NCI-H69 (cell line): ENCODE results near the gene LSMEM2.
"Not testable (repeated sequence)": the region's sequence is repeated elsewhere in the genome, so short reads cannot be mapped to it uniquely, and the experiment has no call there.

ENCODE experiments used
- DNase-seq: peaks from one replicate; lab custom pipeline; 2025; lab: John Stamatoyannopoulos, UW

The LSMEM2 gene

DNA sequence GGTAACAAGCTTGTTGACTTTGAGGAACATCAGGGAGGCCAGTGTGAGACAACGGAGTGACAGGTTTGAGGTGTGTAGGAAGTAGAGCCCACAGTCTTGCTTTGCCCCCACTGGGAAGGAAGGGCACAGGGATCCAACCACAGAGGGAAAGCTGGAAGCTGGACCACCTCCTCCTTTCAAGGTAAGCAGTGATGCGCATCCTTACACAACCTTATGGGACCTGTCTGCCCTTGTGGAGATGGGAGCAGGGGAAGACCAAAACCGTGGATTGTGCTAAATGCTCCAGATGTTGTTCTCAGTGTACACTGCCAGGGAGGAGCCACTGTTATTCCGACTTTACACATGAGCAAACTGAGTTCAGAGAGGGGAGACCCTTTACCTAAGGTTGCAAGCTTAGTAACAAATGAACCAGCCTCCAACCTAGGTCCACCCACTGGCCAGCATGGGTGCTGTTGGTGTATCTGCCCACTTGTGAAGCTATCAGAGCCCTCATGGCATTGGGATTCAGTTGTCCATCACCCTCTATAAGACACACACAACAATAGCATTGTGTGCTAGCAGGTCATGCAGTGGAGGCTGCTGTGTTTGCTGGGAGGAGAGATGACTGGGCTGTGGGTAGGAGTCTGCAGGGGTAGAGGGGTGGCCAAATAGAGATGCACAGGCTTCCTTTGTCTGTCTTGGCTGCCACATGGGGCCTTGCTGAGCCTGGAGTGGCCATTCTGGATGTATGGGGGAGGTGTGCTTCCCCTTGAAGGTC lies 586 bp upstream of the LSMEM2 start:
- DNase-seq, result no peak

DNA sequence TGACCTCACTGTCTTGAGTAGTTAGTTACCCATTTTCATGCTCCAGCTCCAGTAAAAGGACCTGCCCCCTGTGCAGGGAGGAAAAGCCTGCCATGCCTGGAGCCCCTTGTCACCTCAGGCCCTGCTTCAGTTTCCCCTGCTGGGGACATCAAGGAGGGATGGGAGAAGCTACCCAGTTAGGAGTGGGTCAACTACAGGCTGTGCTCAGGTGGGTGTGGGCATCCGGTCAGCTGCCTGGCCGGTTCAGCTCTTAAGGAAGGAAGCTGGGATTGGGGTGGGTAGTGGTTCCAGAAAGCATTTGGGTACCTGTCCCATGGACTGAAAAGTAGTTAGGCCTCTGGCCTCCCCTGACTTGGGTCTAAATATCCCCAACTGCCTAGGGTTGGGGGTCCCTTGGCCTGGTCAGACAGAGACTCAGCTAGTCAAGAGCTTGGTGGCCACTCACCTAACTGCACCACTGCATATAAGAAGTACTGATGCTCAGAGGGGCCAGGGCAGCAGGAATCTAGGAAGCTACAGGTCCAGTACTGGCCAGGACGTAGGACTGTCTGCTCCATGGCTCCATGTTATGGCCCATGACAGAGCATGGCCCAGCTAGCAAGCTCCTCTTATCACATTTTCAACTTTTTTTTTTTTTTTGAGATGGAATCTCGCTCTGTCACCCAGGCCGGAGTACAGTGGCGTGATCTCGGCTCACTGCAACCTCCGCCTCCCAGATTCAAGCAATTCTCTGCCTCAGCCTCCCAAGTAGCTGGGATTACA lies 549 bp downstream of the LSMEM2 start:
- no peak for DNase-seq

DNA sequence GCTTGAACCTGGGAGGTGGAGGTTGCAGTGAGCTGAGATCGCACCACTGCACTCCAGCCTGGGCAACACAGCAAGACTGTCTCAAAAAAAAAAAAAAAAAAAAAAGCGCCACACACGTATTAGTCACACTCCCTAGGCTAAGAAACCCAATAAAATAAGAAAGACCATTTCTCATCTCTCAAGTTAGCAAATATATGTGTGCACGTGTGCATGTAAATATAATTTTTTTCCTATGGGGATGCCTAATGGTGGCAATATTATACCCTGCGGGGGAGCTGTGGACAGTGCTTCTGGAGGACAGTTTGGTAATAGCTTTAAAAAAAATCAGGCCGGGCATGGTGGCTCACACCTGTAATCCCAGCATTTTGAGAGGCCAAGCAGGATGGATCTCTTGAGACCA lies 5.2 kb downstream of the LSMEM2 start:
- DNase-seq, result not testable (repeated sequence)

DNA sequence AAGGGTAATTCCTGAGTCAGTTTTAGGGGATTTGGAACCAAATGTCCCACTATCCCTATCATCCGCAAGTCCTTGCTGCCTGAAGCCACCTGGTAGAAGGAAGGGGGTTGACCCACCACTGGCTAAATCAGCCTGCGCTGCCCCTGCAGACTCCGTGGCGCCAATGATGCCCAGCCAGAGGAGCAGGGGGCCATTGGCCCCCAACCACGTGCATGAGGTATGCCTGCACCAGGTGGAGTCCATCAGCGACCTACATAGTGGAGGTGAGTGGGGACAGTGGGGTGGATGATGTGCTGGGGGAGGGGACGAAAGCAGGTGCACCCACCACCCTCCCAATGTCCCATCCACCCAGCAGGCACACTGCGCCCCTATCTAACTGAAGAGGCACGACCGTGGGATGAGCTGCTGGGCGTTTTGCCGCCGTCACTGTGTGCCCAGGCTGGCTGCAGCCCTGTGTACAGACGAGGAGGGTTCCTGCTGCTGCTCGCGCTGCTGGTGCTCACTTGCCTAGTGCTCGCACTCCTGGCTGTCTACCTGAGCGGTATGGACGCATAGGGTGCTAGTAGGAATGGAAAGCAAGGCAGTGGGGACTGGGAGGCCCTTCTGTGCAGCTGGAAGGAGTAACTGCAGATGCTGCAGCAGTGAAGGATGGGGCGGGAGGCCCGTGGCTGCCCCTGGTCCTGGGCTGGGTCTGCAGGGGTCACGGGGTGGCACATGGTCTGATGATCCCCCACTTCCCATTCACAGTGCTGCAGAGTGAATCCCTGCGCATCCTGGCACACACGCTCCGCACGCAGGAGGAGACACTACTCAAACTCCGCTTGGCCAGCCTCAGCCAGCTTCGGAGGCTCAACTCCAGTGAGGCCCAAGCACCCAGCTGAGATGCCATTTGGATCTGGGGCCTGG lies 7.7 kb downstream of the LSMEM2 start:
- no peak for DNase-seq

DNA sequence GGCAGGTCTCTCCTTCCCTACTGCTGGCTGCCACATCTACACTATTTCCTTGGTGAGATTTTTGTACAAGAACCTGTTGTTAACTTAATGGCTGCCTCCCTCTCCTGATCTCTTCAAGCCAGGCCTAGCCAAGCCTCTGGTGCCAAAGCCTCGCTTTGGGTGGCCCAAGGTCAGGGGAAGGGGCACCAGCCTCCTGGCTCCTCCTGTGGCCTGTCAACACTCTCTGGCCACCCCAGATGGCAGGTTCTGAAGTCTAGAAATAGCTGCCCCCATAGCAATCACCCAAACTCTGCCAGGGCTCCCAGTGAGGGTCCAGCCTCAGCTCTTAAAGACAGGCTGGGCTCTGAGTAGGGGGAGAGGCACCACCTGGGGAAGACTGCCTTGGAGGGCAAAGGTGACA lies 8.4 kb downstream of the LSMEM2 start:
- DNase-seq, result no peak

DNA sequence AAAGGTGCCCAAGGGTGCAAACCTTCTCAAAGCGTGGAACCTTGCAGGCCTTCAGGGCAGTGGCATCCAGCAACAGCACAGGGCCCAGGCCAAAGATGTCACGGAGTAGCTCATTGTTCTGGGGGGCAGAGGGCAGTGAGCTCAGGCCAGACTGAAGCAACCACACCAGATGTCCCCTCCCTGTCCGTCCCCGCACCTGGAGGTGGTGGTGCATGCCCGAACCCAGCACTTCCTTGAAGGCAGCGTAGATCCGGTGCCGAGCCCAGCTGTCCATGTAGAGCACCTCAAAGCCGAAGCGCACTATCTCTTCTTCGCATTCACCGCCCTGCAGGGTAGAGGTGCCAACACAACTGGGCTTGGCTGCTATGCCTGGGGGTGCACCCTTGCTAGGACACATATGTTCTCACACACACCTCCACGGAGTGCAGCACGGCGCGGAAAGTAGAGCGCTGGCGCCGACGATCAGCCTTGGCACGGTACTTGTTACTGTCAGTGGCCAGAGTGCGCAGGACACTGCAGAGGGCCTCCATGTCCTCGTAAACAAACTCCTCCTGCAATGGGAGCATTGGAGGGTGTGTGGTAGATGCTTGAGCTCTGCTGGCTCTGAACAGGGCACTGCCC lies 9.6 kb downstream of the LSMEM2 start:
- no peak for DNase-seq

DNA sequence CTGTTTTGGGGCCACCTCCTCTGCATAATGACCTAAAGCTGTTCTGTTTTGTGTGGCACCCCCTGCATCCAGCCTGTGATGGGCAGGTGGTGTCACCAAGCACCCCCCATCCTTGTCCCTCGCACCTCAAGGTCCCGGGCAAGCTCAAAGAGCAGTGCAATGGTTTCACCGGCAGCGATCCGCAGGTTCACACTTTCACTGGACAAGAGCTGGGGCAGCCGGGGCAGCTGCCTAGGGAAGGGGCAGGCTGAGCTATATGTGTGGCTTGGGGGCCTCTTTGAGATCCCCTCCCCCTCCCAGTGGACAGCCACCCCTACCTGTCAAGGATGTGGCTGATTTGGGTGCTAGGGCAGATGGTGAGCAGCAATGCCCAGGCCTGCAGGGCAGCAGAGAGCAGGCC lies 10.2 kb downstream of the LSMEM2 start:
- DNase-seq, result no peak

DNA sequence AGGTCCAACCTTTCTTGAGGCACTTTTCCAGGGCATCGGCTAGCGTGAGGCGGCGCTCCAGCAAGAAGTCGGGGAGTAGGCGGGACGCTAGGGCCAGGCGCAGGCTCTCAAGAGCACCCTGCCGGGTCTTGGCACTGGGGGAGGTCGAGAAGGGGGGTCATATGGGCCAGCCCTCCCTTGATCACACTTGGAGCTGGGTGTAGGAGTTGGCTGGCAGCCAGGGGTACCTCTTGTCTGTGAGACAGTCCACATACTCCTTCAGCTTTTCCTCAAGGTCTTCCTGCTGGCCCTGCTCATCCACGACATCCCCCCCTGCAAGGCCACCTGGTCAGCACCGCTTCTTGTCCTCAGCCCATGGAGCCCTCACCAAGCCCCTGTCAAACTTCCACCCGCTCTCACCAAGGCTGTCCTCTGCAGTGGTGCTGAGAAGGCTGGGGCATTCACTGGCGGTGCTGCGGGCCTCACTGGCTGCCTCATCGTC lies 11.3 kb downstream of the LSMEM2 start:
- DNase-seq, result no peak

DNA sequence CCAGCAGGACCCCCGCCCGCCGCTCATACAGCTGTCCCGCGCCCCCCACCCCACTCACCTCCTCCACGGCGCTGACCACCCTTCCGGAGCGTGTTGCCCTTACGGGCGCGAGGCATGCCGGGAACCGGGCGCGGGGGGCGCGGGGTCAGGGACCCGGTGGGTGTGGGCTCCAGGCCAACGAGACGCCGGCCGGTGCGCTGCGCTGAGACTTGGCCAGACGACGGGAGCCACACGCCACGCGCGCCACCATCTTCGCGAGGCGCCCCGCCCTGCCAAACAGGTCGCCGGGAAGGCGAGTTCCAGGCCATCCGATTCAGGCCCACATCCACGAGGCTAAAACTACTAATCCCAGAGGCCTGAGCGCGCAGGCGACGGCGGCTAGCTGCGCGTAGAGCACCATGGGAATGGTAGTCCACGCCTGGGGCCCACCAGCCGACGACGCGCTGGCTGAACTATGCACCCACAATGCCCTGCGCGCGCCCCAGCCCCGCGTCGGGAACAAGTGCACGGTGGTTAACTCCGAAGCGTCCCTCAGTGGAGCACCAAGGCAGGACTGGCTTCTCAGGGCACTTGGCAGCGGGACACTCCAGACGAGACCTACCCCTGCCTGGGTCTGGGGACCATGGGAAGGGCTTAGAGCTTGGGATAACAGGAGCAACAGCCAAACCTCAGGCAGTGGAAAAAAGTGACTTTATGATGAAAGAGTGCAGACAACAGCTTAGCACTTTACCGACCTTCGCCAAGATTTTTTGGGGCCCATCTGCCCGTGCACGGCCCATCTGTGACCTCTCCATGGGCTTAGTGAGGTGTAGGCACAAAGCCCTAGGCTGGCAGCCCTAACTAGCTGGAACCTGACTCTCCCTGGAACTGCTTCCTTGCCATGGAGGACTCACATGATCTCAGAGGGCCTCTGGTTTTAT lies 13.5 kb downstream of the LSMEM2 start, which contains the start of gene IFRD2:
Gene IFRD2, minus strand, starts transcription at position 271 of the 920 bp plus-strand sequence. Its CDS starts 155 bp downstream, at position 116.
- peak; percentile 96 for DNase-seq

DNA sequence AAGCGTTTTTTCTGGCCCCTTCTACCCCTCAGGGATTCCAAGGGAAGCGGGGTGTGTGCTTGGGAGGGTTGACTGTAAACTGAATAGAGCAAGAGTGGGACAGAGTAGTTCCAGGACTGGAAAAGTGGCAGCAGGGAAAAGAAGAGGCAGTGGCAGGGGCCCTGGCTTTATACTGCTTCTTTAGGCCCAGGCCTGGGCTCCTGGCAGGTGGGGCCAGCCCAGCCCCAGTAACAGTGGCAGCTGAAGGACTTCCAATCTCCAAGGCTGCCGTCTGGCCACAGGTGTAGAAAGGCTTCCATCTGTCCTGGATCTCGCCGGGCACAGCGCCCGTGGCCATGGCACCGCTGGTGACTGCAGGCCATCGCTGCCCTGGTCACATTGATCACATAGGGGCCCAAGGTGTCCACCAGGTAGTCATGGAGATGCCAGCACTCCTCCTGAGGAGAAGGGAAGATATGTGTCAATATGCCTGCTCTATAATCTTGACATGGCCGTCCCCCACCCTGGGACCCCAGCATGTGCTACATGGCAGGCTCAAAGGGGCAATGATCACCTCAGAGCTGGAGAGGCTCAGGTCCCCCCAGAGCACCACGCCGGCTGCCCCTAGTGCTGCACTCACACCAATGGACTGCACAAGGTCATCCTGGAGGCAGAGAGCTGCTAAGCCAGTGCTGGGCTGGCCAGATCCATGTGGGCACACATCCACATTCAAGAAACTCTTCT lies 14.4 kb downstream of the LSMEM2 start:
- no peak for DNase-seq

DNA sequence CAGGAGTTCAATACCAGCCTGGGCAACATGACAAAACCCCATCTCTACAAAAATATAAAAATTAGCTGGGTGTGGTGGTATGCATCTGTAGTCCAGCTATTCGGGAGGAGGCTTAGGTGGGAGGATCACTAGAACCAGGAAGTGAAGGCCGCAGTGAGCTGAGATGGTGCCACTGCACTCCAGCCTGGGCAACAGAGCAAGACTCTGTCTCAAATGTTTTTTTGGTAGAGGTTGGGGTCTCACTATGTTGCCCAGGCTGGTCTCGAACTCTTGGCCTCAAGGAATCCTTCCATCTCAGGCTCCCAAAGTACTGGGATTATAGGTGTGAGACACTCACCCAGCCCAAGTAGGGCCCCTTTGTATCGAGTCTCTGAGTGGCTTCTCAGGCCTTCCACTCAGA lies 15.2 kb downstream of the LSMEM2 start:
- no peak for DNase-seq

DNA sequence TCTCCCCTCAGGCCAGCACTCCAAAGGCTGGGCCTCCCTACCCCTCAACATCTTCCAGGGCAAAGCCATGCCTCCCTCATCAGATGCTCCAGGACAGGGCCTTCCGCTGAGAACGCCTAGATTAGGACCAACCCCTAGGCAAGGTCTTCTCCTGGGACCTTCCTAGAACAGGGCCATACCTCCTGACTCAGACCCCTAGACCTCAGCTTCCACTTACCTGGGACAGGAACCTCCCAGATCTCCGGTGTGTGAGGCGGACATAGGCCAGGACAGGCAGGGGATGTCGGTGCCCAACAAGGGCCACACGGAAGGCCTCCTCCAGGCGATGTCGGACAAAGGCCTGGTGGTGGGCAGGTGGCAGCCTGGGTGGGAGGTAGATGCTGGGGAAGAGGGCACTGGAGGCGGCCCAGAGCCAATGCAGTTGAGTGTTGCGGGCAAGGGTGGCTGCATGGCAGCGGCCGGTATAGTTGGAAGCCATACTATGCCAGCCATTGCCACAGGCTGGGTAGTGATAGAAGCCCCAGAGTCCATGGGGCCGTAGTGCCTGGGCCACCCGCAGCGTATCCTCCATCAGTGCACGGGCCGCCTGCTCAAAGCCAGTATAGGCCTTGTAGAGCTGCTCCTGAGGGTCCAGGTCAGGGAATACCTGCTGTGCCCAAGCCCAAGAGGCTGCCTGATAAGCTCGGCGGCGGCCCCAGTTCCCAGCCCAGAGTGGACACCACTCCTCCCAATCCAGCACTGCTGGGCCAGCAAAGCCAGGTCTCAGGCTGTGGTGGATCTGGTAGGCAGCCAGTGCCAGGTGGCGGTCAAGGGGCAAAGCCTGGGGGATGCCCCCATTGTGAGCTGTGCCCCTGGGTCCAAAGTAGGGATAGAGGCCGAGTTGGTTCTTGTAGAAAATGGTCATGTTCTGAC lies 15.9 kb downstream of the LSMEM2 start:
- DNase-seq, result no peak

DNA sequence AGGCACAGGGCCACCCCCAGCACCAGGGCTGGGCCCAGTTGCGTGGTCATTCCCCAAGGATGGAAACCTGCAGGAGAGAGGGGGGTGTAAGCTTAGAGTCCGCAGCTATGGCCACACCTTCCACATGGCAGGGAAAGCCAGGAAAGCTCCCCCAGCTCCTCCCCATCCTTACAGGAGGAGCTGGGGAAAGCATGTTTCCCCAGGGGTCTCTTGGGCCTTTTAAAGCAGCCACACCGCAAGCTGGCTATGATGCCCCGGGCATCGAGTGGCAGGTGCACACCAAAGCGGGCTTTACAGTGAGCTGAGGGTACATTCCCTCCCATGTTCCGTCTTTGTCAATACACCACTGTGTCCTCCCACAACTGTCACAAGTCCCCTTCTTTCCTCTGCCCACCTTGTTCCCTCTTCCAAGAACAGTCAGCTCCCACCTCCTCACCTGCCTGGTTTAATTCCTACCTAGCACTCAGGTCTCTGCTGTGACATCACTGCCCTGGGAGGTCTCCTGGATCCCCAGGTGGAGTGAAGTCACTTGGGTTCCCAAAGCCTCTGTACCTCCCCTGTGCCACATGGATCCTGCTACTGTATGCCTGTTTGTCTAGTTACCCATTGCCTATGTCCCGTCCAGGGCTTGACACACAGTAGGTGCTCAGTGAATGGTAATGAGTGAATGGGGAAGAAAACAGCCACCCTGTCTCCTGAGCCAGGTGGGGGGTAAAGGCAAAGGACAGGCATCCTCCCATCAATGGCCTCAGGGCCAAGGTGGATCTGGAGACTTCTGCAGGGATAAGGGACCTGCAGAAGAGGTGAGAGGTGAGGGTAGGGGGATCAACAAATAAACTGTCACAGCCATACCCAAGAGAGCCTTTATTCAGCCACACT lies 16.9 kb downstream of the LSMEM2 start:
- DNase-seq, result no peak

DNA sequence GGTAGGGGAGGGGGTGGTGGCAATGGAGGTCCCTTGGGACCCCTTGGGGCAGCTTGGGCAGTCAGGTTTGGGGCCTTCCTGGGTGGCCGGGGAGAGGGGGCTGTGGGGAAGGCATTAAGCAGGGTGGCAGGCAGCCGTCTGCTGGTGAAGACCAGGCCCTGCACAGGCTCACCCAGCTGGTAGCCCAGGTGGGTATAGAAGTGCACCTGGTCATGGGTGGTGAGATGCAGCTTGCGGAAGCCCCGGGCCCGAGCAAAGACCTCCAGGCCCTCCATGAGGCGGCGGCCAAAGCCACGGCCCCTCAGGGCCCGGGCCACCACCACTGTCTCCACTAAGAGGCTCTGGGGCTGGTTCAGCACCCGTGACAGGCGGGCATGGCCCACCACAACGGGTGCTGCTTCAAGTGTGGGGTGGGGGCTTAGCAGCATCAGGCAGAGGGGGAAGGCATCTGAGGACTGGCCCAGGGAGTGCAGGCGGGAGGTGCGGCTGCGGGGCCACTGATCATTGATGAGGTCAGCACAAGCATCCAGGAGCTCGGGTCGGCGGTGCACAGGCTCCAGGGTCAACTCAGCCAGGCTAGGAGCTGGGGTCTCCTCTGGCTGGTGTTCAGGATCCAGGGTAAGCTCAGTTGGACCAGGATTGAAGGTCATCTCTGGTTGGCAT lies 18.0 kb downstream of the LSMEM2 start:
- no peak for DNase-seq

DNA sequence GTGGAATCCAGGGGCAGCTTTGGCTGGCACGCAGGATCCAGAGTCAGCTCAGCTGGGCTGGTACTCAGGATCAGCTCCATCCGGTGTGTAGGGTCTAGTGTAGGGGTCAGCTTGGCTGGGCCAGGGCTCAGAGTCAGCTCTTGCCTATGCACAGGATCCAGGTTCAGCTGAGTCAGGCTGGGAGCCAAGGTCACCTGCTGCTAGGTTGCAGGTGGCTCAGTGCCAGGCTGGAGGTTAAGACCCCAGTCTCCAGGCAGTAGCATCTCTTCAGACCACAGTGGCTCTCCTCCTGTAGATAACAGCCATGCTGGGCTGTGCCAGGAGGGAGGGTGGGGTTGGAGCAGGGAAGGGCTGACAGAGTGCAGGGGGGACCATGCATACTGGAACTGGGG lies 18.5 kb downstream of the LSMEM2 start:
- DNase-seq, result no peak

DNA sequence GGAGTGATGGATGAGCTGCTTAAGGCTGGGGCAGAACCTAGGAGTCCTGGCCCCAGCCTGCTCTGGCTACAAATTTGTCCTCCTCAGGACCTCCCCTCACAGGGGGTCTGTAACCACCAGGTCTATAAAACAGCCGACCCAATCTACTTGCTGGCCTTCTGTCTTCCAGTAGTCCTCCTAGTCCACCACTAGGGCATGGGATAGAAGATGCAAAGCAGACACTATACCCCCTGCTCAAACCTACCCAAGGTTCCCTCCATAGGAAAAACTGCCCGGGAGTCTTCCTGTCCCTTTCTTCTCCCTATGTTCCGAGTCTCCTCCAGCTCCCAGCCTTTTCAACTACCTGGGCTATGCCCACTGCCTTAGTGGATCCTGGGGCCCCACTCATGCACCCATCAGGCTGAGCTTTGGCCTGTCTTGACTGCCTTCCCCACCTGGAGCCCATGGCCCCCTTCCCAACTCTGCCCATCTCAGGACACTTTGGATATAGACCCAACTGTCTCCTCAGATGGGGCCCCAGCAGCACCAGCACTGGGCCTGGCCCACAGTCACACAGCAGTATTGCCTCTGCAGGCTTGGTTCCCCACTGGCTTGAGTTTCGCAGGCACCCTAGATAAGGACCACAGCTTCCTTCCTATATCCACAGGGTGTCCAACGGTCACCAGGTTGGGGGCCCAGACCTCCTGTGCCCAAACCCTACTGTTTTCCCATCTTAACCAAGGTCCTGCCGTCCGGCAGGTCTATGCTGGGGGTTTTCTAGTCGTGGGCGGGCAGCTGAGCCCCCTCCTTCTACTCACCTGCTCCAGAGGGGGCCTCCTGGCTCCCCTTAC lies 19.2 kb downstream of the LSMEM2 start:
- no peak for DNase-seq
